Measurements from ENCODE around the gene RPP14. TPM values are rescaled to one million over a fixed set of nuclear protein-coding genes. Genes with fewer than 3 reads are reported as not detected.
A peak's percentile ranks its signal among the peaks of the same experiment; 100 is the strongest.

Gene RPP14
- total and polyA plus RNA-seq, 10 of the 15 experiments (the other 5 are each of a cell fraction or from before 2014, with no cell fraction given) = 9.1 to 21.2 (median 12.7) TPM

DNA sequence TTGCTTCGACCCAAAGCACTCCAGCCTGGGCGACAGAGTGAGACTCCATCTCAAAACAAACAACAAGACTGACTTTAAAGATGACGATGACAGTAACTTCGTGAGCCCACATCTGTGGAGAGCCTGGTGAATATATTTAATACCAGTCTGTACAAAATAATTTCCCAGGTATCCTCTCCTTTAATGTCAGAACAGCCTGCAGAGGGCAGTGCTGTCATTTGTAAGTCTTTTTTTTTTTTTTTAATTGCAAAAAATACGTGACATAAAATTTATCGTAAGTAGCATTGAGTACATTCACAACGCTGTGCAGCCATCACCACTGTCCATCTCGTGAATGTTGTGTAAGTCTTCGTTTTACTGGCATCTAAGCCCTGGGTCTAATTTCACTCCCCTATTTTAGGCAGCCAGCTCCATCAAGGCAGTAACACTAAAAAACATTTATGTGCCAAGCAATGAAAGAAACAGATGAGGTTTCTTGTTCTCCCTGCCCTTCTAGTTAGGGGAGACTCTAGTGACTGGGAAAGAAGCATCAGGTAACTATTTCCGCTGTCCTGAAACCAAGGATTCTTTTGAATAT is 1.7 kb downstream of the RPP14 start:
- FAIRE-seq (no peak), ATAC-seq (peak; percentile 31), DNase-seq (ENCODE audit: low read depth, low spot score) (no peak)
- no peaks in the 10 kb centered on the region for H3K27me3 ChIP-seq (replicated peaks in 1 of 2; ENCODE audit: control insufficient read depth in 2 of 2, insufficient read depth in 2 of 2, low read length in 1 of 2)
- no peaks in the 10 kb centered on the region for H4K20me1 ChIP-seq (ENCODE audit: control insufficient read depth, insufficient read depth)
- CTCF ChIA-PET = interaction anchor here (0.7 to 15.5 kb wide), 41 partner anchors 8 to 323 kb away, joined by 3 to 503 read pairs (median 12); partner anchors contain the start of genes ABHD6, ACOX2, KCTD6 and PXK
- no peaks in the 10 kb centered on the region for H3K9me3 ChIP-seq (replicated peaks; ENCODE audit: control insufficient read depth, insufficient read depth, low read length)
- in situ Hi-C loops (cut with MboI) (loop anchor here (5.0 kb wide), 1 partner anchor 320 kb away; no protein-coding TSS in a partner anchor), intact Hi-C loops (cut with micrococcal nuclease; ENCODE audit: unreplicated experiment) (loop anchor here (1.0 to 10.0 kb wide), 4 partner anchors 105 to 325 kb away; partner anchors contain the start of gene FLNB)
- 0 out of 2 replicates have a peak, but pooled peaks cover 2% of the 10 kb centered on the region for H3K4me1 ChIP-seq (ENCODE audit: control insufficient read depth, insufficient read depth, low read length)
- peak overlapping the region; percentile 84 for H3K9ac ChIP-seq (ENCODE audit: control insufficient read depth, insufficient read depth, low read length)
- SMC1A ChIA-PET (ENCODE audit: uncharacterized antibody, unreplicated experiment) = interaction anchor here (0.7 to 4.5 kb wide), 20 partner anchors 10 to 323 kb away, joined by 3 to 39 read pairs (median 16); partner anchors contain the start of genes ABHD6, KCTD6 and PDHB
- peak overlapping the region; percentile 92 for H3K4me2 ChIP-seq (ENCODE audit: control insufficient read depth, insufficient read depth)
- peaks cover 34% of the 10 kb centered on the region for H3K79me2 ChIP-seq (ENCODE audit: control insufficient read depth, insufficient read depth, low read length)
- RAD21 ChIA-PET (ENCODE audit: unreplicated experiment) = interaction anchor here (0.6 to 4.2 kb wide), 18 partner anchors 8 to 322 kb away, joined by 3 to 47 read pairs (median 14); partner anchors contain the start of genes ABHD6, KCTD6 and PXK
- peak overlapping the region; percentile 74 for H3K4me3 ChIP-seq
- no peak overlapping the region for H2AFZ ChIP-seq (ENCODE audit: control insufficient read depth, low read depth, low read length)
- BruUV-seq (replicated peaks) = no TSS peak
- POLR2A ChIA-PET = interaction anchor here (1.1 to 2.1 kb wide), 4 partner anchors 42 to 185 kb away, joined by 3 to 8 read pairs (median 6); no protein-coding TSS in a partner anchor
- WGBS (ENCODE audit: insufficient coverage, insufficient replicate concordance, low lambda C conversion rate, missing lambda C conversion rate) = 11% methylated on average over 10 of the region's 10 CpGs
- H3K27ac ChIP-seq (ENCODE audit: control insufficient read depth, insufficient read depth) = peak overlapping the region; percentile 94; the same call in 1 of the 2 replicates
- TF ChIP-seq BHLHE40 (IDR thresholded peaks at IDR 0.05; ENCODE audit: borderline replicate concordance in 1 of 2, low read depth in 2 of 2, low read length in 1 of 2) (no peak), ZNF384 (IDR thresholded peaks at IDR 0.05; ENCODE audit: borderline replicate concordance, low read depth, low read length) (peak; percentile 94), SMC3 (IDR thresholded peaks at IDR 0.05; ENCODE audit: borderline replicate concordance, low read length) (peak; percentile 38; the same call in 1 of the 2 replicates), RAD21 (IDR thresholded peaks at IDR 0.05; ENCODE audit: insufficient read depth, low read depth, low read length) (peak; percentile 55)
- TF ChIP-seq, protein P1, sequence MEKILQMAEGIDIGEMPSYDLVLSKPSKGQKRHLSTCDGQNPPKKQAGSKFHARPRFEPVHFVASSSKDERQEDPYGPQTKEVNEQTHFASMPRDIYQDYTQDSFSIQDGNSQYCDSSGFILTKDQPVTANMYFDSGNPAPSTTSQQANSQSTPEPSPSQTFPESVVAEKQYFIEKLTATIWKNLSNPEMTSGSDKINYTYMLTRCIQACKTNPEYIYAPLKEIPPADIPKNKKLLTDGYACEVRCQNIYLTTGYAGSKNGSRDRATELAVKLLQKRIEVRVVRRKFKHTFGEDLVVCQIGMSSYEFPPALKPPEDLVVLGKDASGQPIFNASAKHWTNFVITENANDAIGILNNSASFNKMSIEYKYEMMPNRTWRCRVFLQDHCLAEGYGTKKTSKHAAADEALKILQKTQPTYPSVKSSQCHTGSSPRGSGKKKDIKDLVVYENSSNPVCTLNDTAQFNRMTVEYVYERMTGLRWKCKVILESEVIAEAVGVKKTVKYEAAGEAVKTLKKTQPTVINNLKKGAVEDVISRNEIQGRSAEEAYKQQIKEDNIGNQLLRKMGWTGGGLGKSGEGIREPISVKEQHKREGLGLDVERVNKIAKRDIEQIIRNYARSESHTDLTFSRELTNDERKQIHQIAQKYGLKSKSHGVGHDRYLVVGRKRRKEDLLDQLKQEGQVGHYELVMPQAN (conservative IDR thresholded peaks at IDR 0.05) = no peak
- TF ChIP-seq, protein P2, sequence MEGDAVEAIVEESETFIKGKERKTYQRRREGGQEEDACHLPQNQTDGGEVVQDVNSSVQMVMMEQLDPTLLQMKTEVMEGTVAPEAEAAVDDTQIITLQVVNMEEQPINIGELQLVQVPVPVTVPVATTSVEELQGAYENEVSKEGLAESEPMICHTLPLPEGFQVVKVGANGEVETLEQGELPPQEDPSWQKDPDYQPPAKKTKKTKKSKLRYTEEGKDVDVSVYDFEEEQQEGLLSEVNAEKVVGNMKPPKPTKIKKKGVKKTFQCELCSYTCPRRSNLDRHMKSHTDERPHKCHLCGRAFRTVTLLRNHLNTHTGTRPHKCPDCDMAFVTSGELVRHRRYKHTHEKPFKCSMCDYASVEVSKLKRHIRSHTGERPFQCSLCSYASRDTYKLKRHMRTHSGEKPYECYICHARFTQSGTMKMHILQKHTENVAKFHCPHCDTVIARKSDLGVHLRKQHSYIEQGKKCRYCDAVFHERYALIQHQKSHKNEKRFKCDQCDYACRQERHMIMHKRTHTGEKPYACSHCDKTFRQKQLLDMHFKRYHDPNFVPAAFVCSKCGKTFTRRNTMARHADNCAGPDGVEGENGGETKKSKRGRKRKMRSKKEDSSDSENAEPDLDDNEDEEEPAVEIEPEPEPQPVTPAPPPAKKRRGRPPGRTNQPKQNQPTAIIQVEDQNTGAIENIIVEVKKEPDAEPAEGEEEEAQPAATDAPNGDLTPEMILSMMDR (IDR thresholded peaks at IDR 0.05 in 2 of 3, conservative IDR thresholded peaks at IDR 0.05 in 1 of 3; ENCODE audit: control insufficient read depth in 2 of 3, extremely low read depth in 1 of 3, insufficient read depth in 1 of 3, low read depth in 3 of 3, low read length in 3 of 3) = peak; percentile 25 to 52 (median 49); a peak in 5 of 6 replicates
- H3K36me3 ChIP-seq (ENCODE audit: control insufficient read depth in 2 of 2, insufficient read depth in 2 of 2, low read length in 1 of 2) = peaks cover 2 to 20% of the 10 kb centered on the region in 2 experiments

All from GM12878 (cell line).